Loucy (cell line): ENCODE measurements around the gene SPDYC.

Experiments
- H2AFZ ChIP-seq: fragments of 200-600 bp; sonication (generic); 2 replicates; pipeline ENCODE4 v1.6.0; 2016; ENCODE audit warnings: antibody characterized with exemption, mild to moderate bottlenecking, low read length, moderate library complexity
- H3F3A ChIP-seq: fragments of 200-600 bp; 2 replicates; pipeline ENCODE4 v1.6.0; 2016; ENCODE audit warnings: antibody characterized with exemption, low read depth, mild to moderate bottlenecking
- H3K27me3 ChIP-seq: fragments of 200-600 bp; sonication (generic); 2 replicates; pipeline ENCODE4 v1.6.1; 2014; ENCODE audit warnings: low read length, mild to moderate bottlenecking; ENCODE audit not compliant: insufficient read depth, poor library complexity, severe bottlenecking
- H3K36me3 ChIP-seq: fragments of 200-600 bp; sonication (generic); 2 replicates; pipeline ENCODE4 v1.6.1; 2016; ENCODE audit warnings: low read length; ENCODE audit not compliant: insufficient read depth
- H3K4me1 ChIP-seq: fragments of 200-600 bp; sonication (generic); 2 replicates; pipeline ENCODE4 v1.5.1; 2014; ENCODE audit warnings: low read length, mild to moderate bottlenecking; ENCODE audit not compliant: insufficient read depth, poor library complexity, severe bottlenecking
- H3K4me2 ChIP-seq: fragments of 200-600 bp; sonication (generic); 2 replicates; pipeline ENCODE4 v1.6.0; 2014; ENCODE audit warnings: antibody characterized with exemption, low read length, low read depth, mild to moderate bottlenecking; ENCODE audit not compliant: poor library complexity, severe bottlenecking
- H3K4me3 ChIP-seq: fragments of 200-600 bp; sonication (generic); 2 replicates; pipeline ENCODE4 v1.5.1; 2014; ENCODE audit warnings: low read length, mild to moderate bottlenecking, mixed read lengths; ENCODE audit not compliant: poor library complexity, severe bottlenecking
- H3K79me2 ChIP-seq: fragments of 200-600 bp; sonication (generic); 2 replicates; pipeline ENCODE4 v1.6.1; 2014; ENCODE audit warnings: low read length; ENCODE audit not compliant: insufficient read depth
- H3K9ac ChIP-seq: fragments of 200-600 bp; sonication (generic); 2 replicates; pipeline ENCODE4 v1.6.0; 2014; ENCODE audit warnings: mild to moderate bottlenecking, low read depth, low read length, moderate library complexity; ENCODE audit not compliant: poor library complexity, severe bottlenecking
- H3K9me2 ChIP-seq: fragments of 200-600 bp; sonication (generic); replicated peaks from 2 replicates; pipeline ENCODE4 v1.6.1; 2016; ENCODE audit warnings: low read depth, low read length, mixed read lengths
- H3K9me3 ChIP-seq: fragments of 200-600 bp; sonication (generic); 2 replicates; pipeline ENCODE4 v1.6.1; 2014; ENCODE audit warnings: mild to moderate bottlenecking, antibody characterized with exemption, low read length, low read depth; ENCODE audit not compliant: insufficient read depth
- H4K20me1 ChIP-seq: fragments of 200-600 bp; sonication (generic); 2 replicates; pipeline ENCODE4 v1.6.0; 2014; ENCODE audit warnings: antibody characterized with exemption, low read length, mild to moderate bottlenecking; ENCODE audit not compliant: insufficient read depth, poor library complexity, severe bottlenecking
- CTCF ChIP-seq: fragments of 200-600 bp; sonication (generic); conservative IDR thresholded peaks from 2 replicates; pipeline ENCODE4 v1.5.1; 2014; ENCODE audit warnings: mild to moderate bottlenecking, antibody characterized with exemption, low read length
- EZH2phosphoT487 ChIP-seq: fragments of 200-600 bp; IDR thresholded peaks from 2 replicates; pipeline ENCODE4 v1.6.1; 2018; ENCODE audit warnings: antibody characterized with exemption, mild to moderate bottlenecking, moderate library complexity, borderline replicate concordance

Gene SPDYC

GRCh38 chr11:65159012-65159411 is 11.0 kb upstream of the SPDYC start:
- Histone ChIP-seq H3K9ac (no peak overlapping the region), H3K79me2 (no peaks in the 10 kb centered on the region), H2AFZ (no peak overlapping the region), H3K27me3 (no peaks in the 10 kb centered on the region), H3F3A (no peaks in the 10 kb centered on the region), H3K4me3 (no peak overlapping the region), H3K4me1 (no peaks in the 10 kb centered on the region), H4K20me1 (no peaks in the 10 kb centered on the region), H3K9me2 (no peaks in the 10 kb centered on the region), H3K4me2 (no peak overlapping the region), H3K36me3 (no peaks in the 10 kb centered on the region), H3K9me3 (no peaks in the 10 kb centered on the region)
- TF ChIP-seq CTCF (no peak), EZH2phosphoT487 (no peak)

GRCh38 chr11:65160643-65161042 is 9.4 kb upstream of the SPDYC start:
- TF ChIP-seq CTCF: no peak
- no peak overlapping the region for H2AFZ ChIP-seq
- no peaks in the 10 kb centered on the region for H3K9me3 ChIP-seq
- H3K36me3 ChIP-seq: no peaks in the 10 kb centered on the region
- H3F3A ChIP-seq: no peaks in the 10 kb centered on the region
- H3K4me1 ChIP-seq: no peaks in the 10 kb centered on the region
- no peak overlapping the region for H3K4me2 ChIP-seq
- no peaks in the 10 kb centered on the region for H3K27me3 ChIP-seq
- no peak overlapping the region for H3K9ac ChIP-seq
- no peaks in the 10 kb centered on the region for H3K9me2 ChIP-seq
- H3K4me3 ChIP-seq: no peak overlapping the region
- no peaks in the 10 kb centered on the region for H3K79me2 ChIP-seq
- H4K20me1 ChIP-seq: no peaks in the 10 kb centered on the region

GRCh38 chr11:65163684-65164083 is 6.3 kb upstream of the SPDYC start:
- Histone ChIP-seq H3F3A (no peaks in the 10 kb centered on the region), H3K4me2 (no peak overlapping the region), H3K36me3 (no peaks in the 10 kb centered on the region), H3K9ac (no peak overlapping the region), H3K4me3 (no peak overlapping the region), H3K79me2 (no peaks in the 10 kb centered on the region), H4K20me1 (no peaks in the 10 kb centered on the region), H3K4me1 (peaks cover under 1% of the 10 kb centered on the region), H3K27me3 (no peaks in the 10 kb centered on the region), H3K9me2 (no peaks in the 10 kb centered on the region), H2AFZ (no peak overlapping the region), H3K9me3 (no peaks in the 10 kb centered on the region)
- no peak for TF ChIP-seq EZH2phosphoT487
- TF ChIP-seq CTCF: no peak
